LNCAP (cell line): Measurements from ENCODE around the gene DCPS.

ENCODE experiments used
- TF ChIP-seq, protein P1 (sequence below): fragments of 450-650 bp; IDR thresholded peaks from 2 replicates; pipeline ENCODE4 v1.5.1; 2017; ENCODE audit warnings: mild to moderate bottlenecking

DCPS gene

DNA sequence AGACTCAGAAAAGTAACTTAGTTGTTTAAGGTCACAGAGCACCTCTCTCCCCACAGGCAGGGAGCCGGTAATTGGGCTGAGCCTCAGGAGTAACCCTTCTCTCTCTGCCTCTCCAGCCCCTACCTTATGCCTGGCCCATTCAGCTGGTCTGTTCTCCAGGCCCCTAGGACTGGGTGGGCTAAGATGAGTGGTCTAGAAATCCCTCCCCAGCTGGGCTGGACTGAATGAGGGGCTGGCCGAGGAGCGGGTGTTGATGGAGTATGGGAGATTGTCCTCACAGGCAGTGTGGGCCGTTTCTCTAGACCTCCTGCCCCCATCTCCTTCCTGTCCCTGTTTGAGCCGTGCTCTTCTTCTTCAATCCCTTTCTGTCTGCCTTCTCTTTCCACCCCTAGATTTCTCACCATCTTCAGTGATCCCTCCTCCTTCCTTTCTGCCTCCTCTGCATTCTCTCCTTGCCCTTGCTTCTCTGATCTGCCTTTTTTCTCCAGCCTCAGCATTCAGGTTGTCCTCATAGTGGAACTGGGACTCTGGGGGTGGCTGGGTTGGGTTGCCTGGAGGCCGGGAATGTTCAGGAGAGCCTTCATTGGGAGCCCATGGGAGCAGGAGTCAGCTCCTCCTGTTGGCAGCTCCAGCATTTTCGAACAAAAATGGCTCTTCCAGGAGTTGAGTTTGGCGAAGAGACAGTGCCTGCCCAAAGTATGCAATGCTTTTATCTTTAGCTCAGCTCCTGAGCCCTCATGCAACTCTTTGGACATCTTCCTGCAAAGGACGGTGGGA is 59.2 kb downstream of the DCPS start:
- TF ChIP-seq, protein P1, sequence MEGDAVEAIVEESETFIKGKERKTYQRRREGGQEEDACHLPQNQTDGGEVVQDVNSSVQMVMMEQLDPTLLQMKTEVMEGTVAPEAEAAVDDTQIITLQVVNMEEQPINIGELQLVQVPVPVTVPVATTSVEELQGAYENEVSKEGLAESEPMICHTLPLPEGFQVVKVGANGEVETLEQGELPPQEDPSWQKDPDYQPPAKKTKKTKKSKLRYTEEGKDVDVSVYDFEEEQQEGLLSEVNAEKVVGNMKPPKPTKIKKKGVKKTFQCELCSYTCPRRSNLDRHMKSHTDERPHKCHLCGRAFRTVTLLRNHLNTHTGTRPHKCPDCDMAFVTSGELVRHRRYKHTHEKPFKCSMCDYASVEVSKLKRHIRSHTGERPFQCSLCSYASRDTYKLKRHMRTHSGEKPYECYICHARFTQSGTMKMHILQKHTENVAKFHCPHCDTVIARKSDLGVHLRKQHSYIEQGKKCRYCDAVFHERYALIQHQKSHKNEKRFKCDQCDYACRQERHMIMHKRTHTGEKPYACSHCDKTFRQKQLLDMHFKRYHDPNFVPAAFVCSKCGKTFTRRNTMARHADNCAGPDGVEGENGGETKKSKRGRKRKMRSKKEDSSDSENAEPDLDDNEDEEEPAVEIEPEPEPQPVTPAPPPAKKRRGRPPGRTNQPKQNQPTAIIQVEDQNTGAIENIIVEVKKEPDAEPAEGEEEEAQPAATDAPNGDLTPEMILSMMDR, result no peak

DNA sequence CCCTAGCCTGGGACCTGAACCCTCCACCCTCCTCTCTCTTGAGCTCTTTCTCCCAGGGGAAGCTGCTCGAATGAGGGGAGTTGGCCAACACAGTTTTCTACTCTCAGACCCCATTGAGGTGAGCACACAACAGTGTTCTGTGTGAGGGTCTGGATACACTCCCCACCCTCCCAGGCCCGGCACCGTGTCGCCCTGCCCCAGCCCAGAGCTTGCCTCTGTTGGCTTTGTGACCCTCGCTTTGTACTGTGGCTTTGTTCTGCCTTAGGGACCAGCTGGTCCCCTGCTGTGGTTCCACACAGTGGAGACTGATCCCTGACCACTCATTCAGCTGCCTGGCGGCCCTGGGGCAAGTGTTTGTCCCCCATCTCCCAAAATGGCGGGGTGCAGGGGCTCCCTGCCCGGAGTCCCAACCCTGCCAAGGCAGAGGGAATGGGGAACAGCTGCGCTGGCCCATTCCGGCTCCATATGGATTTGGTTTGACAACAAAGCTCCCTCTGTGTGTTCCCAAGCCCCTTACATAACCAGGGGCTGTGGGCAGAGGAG is 59.9 kb downstream of the DCPS start:
- TF ChIP-seq, protein P1, result no peak

DNA sequence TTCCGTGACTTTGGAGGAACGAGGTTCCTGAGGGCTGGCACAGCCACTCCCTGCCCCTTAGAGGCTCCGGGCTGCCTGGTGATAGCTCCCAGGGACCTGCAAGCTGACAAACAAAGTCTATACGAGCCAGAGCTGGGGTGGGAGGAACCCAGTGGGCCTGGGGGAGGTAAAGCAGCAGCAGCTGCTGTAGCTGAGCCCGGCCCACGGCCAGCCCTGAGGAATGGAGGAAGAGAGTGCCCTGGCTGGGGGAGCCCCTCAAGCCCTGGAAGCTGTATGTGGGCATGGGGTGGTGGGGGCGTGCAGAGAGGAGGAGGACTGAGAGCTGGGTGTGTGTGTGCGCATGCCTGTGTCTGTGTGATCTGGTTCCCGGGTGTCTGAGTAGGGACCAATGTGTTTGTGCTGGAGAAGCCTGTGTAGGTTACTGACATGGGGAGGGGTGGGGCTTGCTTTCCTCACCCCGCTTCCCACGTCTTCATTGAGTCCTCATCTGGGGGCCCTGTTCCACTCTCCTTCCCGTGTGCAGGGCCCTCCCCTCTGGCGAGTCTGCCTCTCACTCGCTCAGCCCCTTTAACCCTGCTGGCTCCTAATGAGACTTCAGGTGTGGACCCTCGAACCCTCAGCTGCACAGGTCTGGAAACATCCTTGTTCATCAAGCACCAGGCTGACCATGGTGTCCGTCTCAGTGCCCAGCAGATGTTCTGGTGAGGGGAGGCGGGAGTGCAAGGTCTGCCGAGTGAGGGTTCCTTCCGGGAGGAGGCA is 62.4 kb downstream of the DCPS start:
- TF ChIP-seq, protein P1, result no peak

DNA sequence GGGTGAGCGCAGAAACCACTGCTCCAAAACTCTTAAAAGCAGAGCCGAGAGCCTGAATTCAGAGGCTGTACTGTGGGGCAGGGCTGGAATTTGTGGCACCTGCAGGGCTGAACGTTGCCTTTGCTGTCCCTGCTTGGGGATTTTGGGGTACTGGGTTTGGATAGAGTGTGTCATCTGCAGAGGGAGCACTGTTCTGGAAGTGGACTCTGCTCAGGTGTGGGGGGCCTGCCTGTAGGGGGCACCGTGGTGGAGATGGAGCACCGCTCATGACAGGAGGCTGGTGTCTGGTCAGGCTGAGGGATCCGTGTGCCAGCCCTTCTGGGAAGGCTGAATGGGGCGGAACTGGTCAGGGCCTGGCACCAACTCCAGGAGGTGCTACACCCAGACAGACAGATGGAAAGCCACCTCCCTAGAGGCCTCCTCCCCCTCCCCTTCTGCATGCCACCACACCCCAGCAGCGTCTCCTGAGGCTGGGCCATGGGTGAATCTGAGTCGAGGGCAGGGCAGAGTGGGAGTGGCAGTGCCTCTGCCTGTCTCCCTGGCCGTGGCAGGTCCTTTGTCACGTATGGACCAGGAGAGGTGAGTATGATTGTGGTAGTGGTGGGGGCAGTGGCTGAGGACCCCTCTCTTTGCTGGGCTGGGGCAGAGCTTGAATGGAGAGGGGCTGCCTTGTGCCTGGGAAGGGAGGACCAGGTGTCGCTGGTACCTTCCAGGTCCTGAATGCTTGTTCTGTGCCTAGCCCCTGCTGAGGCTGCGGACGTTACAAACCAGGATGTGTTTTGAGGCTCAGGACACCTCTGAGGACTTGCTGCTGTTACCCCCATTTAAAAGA is 63.2 kb downstream of the DCPS start:
- TF ChIP-seq, protein P1, result 0 out of 2 replicates have a peak, but pooled peaks have one; percentile 12

DNA sequence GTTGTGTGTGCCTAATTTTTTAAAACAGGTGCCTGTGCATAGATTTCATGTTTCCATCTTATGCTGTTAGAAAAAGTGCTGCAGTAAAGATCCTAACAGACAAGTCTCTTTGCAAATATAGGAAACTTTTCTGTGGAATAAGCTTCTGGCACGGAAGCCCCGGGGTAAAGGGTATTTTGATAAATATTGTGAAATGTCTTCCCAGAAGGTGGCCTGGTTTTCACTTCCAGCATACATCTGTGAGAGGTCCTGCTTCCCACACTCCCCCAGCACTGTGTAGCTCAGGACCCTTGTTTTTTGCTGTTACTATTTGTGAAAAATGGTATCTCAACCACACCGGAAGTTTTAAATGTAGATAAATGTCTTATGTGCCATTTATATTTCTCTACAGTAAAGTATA is 66.2 kb downstream of the DCPS start:
- TF ChIP-seq, protein P1, result no peak

DNA sequence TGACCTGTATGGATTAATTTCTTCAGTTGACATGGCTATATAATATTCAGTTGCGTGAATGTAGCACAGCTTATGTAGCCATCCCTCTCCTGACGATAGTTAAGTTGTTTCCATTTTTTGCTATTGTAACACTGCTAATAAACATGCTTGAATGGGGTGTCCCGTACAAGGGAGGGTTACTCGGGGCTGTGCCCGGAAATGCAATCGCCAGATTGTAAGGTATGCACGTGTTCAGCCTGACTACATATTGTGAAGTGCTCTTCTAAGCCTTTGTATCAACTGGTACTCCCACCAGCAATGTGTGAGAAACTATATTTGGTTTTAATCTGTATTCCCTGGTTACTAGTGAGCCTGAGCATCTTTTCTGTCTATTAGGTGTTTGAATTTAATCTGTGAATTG is 67.7 kb downstream of the DCPS start:
- TF ChIP-seq, protein P1, result no peak

DNA sequence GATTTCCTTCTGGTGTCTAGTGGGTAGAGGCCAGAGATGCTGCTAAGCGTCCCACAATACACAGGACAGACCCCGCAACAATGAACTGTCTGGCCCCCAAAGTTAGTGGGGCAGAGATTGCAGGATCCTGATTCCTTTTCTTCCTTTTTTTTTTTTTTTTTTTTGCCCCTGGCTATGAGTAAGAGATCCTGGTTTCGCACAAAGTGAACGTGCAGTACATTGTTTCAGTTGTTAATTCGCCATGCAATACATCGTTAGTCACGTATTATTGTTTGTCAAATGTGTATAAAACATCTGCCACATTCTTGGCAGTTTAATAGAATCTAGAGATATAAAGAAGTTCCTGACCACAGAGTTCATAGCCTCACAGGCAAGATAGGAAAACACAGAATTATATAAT is 71.9 kb downstream of the DCPS start:
- TF ChIP-seq, protein P1, result no peak
